ENCODE results near the gene RGS7. TPM values are rescaled to one million over a fixed set of nuclear protein-coding genes. Genes with fewer than 3 reads are reported as not detected.
"Not testable (repeated sequence)": the region's sequence is repeated elsewhere in the genome, so short reads cannot be mapped to it uniquely, and the experiment has no call there.

Gene RGS7
- total and polyA plus RNA-seq, 2 of the 8 experiments (the other 6 are each of a cell fraction or from before 2014, with no cell fraction given), result 1.6 to 3.0 TPM

DNA sequence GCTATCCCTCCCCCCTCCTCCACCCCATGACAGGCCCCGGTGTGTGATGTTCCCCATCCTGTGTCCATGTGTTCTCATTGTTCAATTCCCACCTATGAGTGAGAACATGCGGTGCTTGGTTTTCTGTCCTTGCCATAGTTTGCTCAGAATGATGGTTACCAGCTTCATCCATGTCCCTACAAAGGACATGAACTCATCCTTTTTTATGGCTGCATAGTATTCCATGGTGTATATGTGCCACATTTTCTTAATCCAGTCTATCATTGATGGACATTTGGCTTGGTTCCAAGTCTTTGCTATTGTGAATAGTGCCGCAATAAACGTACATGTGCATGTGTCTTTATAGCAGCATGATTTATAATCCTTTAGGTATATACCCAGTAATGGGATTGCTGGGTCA lies 461.6 kb downstream of the RGS7 start:
- H3K9ac ChIP-seq (replicated peaks in 1 of 4; ENCODE audit: extremely low read depth in 1 of 4, low read depth in 3 of 4, low read length in 3 of 4); H3K18ac ChIP-seq (ENCODE audit: extremely low read depth, low read length); H2BK12ac ChIP-seq (ENCODE audit: low read depth, low read length); DNase-seq (ENCODE audit: low read depth in 1 of 2, low spot score in 2 of 2); H4K91ac ChIP-seq (replicated peaks; ENCODE audit: insufficient read length, low read length); H3K9me3 ChIP-seq (ENCODE audit: insufficient read depth in 2 of 2, low read depth in 1 of 2, low read length in 1 of 2); H3K27ac ChIP-seq (ENCODE audit: low read depth, low read length); H2BK120ac ChIP-seq (replicated peaks; ENCODE audit: low read depth, low read length); H2BK20ac ChIP-seq (ENCODE audit: low read length); H2BK15ac ChIP-seq (ENCODE audit: low read length); H2AFZ ChIP-seq (ENCODE audit: low read length); H3K23me2 ChIP-seq (ENCODE audit: low read depth, low read length); H3K4me3 ChIP-seq (ENCODE audit: extremely low read depth in 1 of 4, insufficient read depth in 2 of 4, low read depth in 3 of 4, low read length in 4 of 4); H4K8ac ChIP-seq (ENCODE audit: extremely low read depth, insufficient read depth, low read length); H3K27me3 ChIP-seq (replicated peaks in 1 of 4; ENCODE audit: control insufficient read depth in 3 of 4, extremely low read depth in 1 of 4, insufficient read depth in 3 of 4, low read length in 3 of 4); FAIRE-seq; H3K56ac ChIP-seq (replicated peaks; ENCODE audit: insufficient read length, low read depth, low read length); H2AK5ac ChIP-seq (ENCODE audit: low read depth, low read length); H3K4me2 ChIP-seq (ENCODE audit: insufficient read depth in 1 of 2, low read depth in 2 of 2, low read length in 2 of 2); H3K79me1 ChIP-seq (ENCODE audit: low read depth, low read length); H3K79me2 ChIP-seq (ENCODE audit: control insufficient read depth in 1 of 2, insufficient read depth in 2 of 2, low read length in 2 of 2); H3K23ac ChIP-seq (ENCODE audit: insufficient read length); H3K4me1 ChIP-seq (replicated peaks in 1 of 4; ENCODE audit: control insufficient read depth in 3 of 4, insufficient read depth in 4 of 4, low read length in 3 of 4); H4K20me1 ChIP-seq (replicated peaks in 1 of 2; ENCODE audit: control insufficient read depth in 1 of 2, insufficient read depth in 2 of 2, low read length in 2 of 2); H3K36me3 ChIP-seq (ENCODE audit: control insufficient read depth in 2 of 4, insufficient read depth in 4 of 4, low read length in 3 of 4); H2BK5ac ChIP-seq (ENCODE audit: low read depth, low read length); H3K4ac ChIP-seq (replicated peaks; ENCODE audit: insufficient read length, low read depth, low read length); CTCF ChIA-PET (ENCODE audit: partially characterized antibody); H3K14ac ChIP-seq (ENCODE audit: insufficient read length); POLR2A ChIA-PET (ENCODE audit: partially characterized antibody); H4K5ac ChIP-seq (ENCODE audit: insufficient read length, low read depth, low read length): not testable (repeated sequence)
- WGBS, 2 experiments (ENCODE audit: extremely low coverage in 1 of 2, insufficient coverage in 1 of 2, insufficient read length in 1 of 2, insufficient replicate concordance in 2 of 2, low coverage in 1 of 2, low lambda C conversion rate in 2 of 2, missing lambda C conversion rate in 1 of 2), result 90% methylated on average over 4 of the region's 4 CpGs; no CpG with 5 or more reads in 1 of the 2 experiments
